NK-92 treated with Interleukin-12 subunit alpha and Interleukin-12 subunit beta, amount 100 ng/mL, for 24 hours (cell line): ENCODE results near the gene NFAT5.
"Not testable (repeated sequence)": the region's sequence is repeated elsewhere in the genome, so short reads cannot be mapped to it uniquely, and the experiment has no call there.

ENCODE experiments used
- DNase-seq: peaks from one replicate; lab custom pipeline; 2025; lab: John Stamatoyannopoulos, UW

NFAT5 gene

DNA sequence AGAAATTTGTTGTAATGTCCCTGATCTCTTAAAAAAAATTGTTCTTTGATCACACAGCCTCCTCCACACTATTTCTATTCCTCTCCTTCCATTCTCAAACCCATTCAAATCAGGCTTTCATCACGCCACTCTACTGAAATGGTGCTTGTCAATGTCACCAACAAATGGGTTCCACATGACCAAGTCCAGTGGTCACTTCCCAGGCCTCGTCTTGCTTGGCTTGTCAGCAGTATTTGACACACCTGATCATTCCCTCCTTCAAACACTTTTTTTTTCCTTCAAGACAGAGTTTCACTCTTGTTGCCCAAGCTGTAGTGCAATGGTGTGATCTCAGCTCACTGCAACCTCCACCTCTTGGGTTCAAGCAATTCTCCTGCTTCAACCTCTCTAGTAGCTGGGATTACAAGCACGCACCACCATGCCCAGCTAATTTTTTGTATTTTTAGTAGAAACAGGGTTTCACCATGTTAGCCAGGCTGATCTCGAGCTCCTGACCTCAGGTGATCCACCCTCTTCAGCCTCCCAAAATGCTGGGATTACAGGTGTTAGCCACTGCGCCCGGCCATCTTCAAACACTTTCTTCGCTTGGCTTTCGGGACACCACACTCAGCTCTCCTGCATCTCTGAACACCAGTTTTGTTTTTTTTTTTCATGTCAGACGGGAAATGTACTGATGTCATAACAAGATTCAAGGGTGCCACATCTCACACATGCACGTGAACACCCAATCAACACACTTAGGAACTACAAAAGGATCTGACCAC is 142.3 kb downstream of the NFAT5 start:
- DNase-seq = no peak

DNA sequence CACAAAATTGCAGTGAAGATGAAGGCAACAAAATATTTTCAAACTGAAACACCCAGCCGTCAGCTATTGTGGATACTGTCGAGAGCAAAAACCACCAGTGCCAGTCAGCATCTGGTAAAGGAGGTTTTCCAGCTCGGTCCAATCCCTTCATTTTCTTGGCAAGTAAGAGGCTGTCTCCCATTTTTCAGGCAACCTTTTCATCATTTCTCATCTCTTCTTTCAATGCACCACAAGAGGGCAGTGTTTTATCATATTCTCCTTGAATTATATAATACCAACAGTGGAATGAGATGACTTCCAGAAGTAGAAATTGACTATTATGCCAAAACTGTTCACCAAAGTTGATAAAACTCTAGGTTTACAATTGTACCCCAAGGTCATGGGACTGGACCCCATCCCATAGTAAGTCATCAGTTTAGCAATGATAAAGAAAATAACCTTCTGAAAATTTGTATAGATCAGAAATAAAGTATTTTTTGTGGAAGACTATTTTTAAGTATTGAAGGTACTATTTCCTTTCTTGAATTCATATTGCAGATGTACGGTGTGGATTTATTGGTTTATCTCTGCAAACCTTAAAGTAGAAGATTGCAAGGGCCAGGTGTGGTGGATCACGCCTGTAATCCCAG is 143.8 kb downstream of the NFAT5 start:
- DNase-seq = no peak

DNA sequence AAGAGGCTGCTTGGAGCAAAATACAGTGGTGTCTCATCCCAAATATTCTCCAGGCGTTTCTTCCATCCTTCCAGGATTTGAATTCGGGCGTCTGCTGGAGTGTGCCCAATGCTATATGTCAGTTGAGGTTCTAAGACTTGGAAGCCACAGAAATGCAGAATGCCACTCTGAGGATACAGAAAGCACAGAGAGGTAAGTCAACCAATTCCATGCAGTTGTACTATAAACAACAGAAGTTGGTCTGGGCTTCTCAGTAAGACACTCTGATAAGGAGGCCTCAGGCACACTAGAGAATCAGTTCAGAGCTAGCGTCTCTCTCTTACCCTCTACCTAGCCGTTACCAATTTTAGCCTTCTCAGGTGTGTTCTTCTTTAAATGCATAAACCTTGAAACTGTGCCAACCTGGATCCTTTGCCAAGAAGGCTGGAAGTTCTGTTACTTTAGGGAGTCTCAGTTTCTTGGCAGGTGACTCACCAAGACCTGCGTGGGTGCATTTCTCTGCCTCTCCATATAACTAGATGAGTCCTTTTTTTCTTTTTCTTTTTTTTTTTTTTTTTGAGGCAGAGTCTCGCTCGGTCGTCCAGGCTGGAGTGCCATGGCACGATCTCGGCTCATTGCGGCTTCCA is 145.5 kb downstream of the NFAT5 start:
- no peak for DNase-seq

DNA sequence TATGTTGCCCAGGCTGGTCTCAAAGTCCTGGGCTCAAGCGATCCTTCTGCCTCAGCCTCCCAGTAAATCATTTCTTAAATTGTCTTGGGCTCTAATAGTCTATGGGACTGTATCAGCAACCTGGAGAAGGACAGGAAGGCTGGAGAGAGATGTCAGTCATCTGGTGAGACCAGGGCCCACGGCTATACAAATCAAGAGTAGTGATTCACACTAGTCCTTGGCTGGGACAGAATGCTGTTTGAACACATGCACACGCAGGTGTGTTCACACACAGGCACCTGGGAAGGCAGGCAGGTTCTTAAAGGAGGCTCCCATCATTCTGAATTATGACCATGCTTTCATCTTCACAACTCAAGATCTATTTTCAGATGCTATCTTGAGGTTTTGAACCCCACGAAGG is 146.5 kb downstream of the NFAT5 start:
- no peak for DNase-seq

DNA sequence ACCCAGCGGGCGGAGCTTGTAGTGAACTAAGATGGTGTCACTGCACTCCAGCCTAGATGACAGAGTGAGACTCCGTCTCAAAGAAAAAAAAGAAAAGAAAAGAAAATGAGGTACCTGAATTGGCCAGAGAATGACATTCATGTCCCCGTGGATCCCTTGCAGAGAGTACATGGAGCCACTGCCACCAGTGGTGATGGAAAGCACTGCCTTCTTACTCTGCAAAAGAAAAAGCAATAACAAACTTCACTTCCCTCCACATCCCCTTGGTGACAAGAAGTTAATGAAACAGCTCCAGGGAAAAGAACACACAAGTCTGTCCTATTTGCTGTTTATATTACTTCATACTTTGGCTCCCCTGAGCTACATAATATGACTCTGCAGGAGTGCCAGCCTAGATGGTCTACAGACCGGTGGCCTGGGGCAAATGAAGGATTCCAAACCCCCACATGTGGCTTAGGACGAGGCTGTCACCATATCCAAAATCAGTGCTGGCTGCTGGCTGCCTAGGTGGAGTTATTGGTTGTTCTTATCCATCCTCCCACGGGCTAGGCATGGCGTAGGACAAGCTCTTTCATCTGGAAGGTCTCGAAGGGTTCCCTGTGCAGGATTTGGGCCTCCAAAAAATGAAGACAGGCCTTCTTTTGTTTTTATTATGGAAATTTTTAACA is 147.3 kb downstream of the NFAT5 start:
- DNase-seq = no peak

DNA sequence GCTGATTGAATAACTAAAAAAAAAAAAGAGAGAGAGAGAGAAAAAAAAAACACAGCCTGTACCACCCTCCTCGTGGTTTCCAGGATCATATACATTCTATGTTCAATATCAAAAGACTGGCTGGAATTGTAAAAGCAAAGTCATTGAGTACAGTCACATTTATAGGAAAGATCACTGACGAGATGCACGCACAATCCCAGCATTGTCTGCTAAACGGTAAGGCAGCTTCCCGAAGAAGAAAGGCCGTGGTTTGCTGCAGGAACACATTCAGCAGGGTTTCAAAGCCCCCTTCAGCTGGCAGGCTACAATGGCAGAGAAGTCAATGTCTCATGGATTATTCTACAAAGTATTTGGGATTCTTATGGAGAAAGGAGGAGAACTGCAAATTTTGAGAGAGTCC is 151.3 kb downstream of the NFAT5 start:
- no peak for DNase-seq

DNA sequence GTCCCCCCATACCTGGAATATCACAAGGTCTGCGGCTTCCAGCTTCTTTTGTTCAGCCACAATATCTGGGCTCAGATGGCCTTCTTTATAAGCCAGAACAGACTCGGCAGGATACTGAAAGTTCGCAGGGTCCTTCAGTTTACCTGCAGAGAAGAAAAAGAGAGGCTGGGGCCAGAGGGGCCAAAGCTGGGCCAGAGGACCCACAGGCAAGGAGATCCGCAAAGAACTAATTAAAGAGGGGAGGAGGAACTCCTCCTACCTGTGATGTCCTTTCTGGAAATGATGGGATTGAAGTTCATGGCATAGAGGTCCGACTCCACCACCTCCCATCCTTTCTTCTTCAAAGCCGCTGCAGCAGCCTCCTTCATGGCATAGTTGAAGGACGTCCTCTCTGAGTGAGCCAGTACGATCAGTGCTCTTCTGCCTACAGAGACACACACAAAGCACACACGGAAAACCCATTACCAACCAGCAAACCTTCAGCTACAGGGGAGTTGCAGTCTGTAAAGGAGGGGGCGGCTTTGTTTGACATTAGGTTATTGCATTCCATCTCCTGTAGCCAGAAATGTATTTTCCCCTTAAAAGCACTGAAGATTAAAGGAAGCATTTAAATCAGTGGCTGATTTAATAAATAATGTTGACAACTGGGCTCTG is 152.5 kb downstream of the NFAT5 start:
- no peak for DNase-seq

DNA sequence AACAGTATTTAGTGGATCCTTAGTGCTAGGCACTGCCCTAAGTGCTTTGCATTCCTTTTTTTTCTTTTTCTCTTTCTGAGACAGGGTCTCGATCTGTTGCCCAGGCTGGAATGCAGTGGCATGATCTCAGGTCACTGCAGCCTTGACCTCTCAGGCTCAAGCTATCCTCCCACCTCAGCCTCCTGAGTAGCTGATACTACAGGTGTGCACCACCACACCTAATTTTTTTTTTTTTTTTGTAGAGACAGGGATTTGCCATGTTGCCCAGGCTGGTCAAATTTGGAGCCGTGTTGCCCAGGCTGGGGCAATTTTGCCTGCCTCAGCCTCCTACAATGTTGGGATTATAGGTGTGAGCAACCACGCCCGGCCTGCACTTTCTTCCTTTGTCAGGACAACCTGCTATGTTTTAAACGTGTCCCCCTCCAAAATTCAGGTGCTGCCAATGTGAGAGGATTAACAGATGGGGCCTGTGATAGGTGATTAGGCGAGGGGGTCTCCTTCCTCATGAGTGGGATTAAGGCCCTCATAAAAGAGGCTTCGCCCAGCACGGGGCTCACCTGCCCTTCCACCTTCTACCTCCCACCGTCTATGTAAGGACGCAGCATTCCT is 155.2 kb downstream of the NFAT5 start:
- no peak for DNase-seq

DNA sequence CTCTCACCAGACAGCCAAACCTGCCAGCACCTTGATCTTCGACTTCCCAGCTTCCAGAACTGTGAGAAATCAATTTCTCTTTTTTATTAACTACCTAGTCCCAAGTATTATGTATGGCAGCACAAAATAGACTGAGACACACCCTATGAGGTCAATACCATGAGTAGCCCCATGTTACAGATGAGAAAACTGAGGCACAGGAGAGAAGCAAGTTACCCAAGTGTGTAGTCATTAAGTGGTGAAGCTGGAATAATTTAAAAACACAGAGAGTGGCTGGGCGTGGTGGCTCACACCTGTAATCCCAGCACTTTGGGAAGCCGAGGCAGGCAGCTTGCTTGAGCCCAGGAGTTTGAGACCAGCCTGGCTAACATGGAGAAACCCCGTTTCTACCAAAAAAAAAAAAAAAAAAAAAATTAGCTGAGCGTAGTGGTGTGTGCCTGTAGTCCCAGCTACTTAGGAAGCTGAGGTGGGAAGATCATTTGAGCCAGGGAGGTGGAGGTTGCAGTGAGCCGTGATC is 155.7 kb downstream of the NFAT5 start:
- no peak for DNase-seq

DNA sequence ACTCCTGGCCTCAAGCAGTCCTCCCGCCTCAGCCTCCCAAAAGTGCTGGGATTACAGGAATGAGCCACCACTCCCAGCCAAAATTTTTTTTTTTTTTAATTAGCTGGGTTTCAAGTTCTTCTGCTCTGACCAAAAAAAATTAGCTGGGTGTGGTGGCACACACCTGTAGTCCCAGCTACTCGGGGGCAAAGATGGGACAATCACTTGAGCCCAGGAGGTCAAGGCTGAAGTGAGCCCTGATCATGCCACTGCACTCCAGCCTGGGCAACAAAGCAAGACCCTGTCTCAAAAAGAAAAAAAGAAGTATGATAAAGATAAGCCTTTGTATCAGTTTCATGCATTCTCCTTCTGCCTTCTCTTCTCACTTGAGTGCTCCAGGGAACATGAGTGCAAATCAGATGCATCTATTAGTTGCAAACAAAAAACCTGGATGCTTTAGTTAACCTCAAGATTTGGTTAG is 158.7 kb downstream of the NFAT5 start:
- DNase-seq = no peak

DNA sequence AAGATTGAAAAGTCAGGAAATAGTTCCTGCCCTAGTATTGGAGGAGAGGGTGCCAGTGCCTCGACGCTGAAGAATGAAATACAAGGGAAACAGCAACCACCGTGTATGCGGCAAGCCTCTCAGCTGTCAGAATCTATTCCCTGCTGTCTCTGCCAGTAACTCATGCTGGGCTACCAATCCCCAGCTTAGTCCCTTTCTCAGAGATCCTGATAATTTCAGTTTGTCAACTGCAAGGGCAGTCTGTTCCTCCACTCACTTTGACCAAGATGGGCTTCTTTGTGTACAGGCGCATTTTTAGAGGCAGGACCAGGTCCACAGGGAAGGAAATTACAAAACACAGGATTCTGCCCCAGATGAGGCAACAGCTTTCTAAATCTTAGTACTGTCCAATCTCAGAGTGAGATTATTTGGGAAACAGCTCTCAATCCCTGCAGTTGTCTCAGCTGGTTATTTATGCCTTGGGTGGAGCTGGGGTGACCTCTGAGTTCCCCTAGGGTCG is 159.3 kb downstream of the NFAT5 start:
- DNase-seq = no peak

DNA sequence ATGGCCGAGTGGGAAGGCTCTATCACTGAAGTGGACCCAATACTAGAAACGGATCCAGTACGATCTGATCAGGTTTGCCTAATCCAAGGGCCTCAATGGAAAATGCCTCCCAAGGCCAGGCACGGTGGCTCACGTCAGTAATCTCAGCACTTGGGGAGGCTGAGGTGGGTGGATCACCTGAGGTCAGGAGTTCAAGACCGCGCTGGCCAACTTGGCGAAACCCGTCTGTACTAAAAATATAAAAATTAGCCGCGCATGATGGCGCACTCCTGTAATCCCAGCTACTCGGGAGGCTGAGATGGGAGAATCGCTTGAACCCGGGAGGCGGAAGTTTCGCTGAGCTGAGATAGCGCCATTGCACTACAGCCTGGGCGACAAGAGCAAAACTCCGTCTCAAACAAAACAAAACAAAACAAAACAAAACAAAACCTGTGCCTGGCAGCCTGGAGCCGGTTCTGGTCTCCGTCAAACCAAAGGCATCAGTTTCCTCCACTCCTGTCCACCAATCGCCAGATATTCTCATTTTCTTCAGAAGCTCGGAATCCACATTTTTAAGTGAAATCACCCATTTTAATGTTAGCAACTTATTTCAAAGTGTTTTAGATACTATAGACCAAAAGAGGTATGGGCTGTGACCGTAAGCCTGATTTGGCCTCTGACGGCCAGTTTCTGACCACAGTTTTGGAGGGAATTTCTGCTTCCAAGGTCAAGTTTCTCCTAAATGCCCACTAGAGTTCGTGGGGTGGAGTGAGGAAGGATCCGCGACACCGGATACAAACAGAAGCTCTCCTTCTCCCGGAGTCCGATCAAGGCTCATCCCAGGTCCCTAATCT is 159.9 kb downstream of the NFAT5 start:
- no peak for DNase-seq

DNA sequence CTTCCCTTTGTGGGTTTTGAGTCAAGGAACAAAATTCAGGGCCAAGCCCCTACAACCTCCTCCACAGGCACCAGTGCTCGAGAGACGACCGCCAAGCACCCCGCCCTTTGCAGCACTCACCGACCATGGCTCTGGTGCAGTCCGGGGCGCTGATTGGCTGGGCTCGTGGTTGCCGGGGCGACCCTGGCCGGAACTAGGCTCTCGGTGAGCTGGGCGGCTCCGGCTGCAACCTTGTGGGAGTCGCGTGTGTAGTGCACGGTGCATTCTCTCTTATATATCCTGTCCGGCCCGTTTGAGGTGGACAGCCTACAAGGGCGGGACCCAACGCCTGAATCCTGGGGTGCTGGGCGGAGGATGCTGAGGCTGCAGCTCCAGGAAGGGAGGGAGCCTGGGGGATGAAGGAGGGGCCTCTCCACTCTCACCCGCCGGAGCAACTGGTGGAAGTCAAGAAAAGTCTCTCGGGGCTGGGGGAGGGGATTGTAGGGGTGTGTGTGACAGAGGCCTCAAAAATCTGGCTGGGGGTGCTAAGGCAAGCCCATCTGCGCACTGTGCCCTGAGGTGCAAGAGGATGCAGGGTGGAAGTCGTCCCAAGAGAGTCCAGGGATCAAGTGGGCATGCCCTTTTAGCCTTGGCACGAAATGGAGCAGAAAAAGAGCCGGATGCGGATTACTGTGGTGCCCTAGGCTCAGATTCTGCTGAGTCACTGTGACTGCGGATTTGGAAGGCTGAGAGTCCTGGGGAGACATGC is 160.7 kb downstream of the NFAT5 start, which contains the start of gene NQO1:
TSS of gene NQO1 (minus strand) at position 248 of the 748 bp plus-strand sequence. CDS start at position 127, 121 bp downstream.
- DNase-seq = peak; percentile 84

DNA sequence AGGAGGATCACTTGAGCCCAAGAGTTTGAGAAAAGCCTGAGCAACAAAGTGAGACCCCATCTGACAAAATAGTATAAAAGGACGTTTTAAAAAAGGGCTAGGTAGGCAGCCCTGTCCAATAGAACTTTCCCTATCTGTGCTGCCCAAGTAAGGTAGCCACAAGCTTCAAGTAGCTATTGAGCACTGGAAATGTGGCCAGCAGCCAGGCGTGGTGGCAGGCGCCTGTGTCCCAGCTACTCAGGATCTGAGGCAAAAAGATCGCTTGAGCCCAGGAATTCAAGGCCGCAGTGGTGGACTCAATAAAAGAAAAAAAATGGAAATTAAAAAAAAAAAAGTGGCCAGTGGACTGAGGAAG is 162.1 kb downstream of the NFAT5 start:
- no peak for DNase-seq

DNA sequence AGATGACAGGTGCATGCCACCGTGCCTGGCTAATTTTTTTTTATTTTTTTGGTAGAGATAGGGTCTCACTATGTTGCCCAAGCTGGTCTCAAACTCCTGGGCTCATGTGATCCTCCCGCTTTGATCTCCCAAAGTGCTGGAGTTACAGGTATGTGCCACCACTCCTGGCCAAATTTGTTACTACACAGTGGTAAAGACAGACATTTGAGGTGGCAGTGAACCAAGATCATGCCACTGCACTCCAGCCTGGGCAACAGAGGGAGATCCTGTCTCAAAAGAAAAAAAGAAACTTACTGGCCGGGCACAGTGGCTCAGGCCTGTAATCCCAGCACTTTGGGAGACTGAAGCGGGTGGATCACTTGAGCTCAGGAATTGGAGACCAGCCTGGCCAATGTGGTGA is 163.3 kb downstream of the NFAT5 start:
- not testable (repeated sequence) for DNase-seq

DNA sequence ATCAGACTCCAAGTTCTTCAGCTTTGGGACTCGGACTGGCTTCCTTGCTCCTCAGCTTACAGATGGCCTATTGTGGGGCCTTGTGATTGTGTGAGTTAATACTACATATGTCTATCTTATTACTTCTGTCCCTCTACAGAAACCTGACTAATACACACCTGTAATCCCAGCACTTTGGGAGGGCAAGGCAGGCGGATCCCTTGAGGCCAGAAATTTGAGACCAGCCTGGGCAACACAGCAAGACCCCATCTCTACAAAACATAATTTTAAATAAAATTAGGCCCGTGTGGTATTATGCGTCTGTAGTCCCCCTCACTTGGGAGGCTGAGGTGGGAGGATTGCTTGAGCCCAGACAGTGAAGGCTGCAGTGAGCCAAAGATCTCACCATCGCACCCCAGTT is 165.5 kb downstream of the NFAT5 start:
- DNase-seq = not testable (repeated sequence)

DNA sequence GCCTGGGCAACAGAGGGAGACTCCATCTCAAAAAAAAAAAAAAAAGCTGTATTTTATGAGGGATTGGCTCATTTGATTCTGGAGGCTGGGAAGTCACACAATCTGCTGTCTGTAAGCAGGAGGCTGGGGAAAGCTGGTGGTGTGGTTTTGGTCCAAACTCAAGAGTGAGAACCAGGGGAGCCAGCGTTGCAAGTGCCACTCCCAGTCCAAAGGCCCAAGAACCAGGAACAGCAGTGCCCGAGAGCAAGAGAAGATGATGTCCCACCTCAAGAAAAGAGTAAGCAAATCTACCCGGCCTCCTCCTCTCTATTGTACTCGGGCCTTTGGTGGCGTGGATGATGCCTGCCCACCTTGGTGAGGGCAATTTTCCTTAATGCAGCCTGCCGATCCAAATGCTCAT is 166.3 kb downstream of the NFAT5 start:
- DNase-seq = no peak

DNA sequence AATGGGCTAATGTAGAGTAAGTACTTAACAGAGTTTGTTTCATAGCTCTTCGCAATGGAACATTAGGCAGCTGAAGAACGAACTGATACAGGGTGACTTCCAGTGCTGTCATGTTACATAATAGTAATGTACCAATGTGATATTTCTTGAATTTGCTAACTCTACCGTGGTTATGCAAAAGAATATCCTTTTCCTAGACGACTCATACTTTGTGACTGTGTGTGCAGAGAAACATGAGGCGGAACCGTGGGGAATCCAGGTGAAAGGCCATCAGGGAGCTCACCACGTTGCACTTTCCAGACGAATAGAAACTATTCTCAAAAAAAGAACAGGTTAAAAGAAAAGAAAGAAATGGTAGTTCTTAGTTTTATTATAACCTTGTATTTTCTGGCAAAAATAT is 175.8 kb downstream of the NFAT5 start:
- no peak for DNase-seq
